Heart right ventricle (tissue), 16 donors: Measurements from ENCODE around the gene NAT9. TPM values are rescaled to one million over a fixed set of nuclear protein-coding genes. Genes with fewer than 3 reads are reported as not detected.
A peak's percentile ranks its signal among the peaks of the same experiment; 100 is the strongest.

Source experiments
- ATAC-seq, 8 donors: fragments of 200-7000 bp; cut with Tn5 transposase; one replicate each; pipeline ENCODE4 v1.9.1; 2020; ENCODE audit warnings: mild to moderate bottlenecking in 8 of 8, moderate library complexity in 8 of 8, moderate number of reproducible peaks in 1 of 8
- DNase-seq, 2 donors: peaks; one replicate each; pipeline ENCODE4 v3.0.0-alpha.2; 2020
- H3K27ac ChIP-seq, 10 donors: fragments of 200-600 bp; sonication (generic) in 2 of 10; one replicate each; pipeline versions ENCODE4 v1.5.0 to v1.8.0; 2020 to 2022; ENCODE audit warnings: mild to moderate bottlenecking in 3 of 10
- H3K27me3 ChIP-seq, 7 donors: fragments of 200-600 bp; one replicate each; pipeline ENCODE4 v1.8.0; 2021 to 2022; ENCODE audit warnings: mild to moderate bottlenecking in 2 of 7
- H3K36me3 ChIP-seq, 9 donors: fragments of 200-600 bp; sonication (generic) in 1 of 9; one replicate each; pipeline versions ENCODE4 v1.5.0 to v1.8.0; 2020 to 2022; ENCODE audit warnings: mild to moderate bottlenecking in 2 of 9
- H3K4me1 ChIP-seq, 9 donors: fragments of 200-600 bp; sonication (generic) in 1 of 9; one replicate each; pipeline versions ENCODE4 v1.5.0 to v1.8.0; 2020 to 2022; ENCODE audit warnings: mild to moderate bottlenecking in 4 of 9
- H3K4me3 ChIP-seq, 10 donors: fragments of 200-600 bp; sonication (generic) in 2 of 10; one replicate each; pipeline versions ENCODE4 v1.5.0 to v1.8.0; 2020 to 2022; ENCODE audit warnings: mild to moderate bottlenecking in 7 of 10, moderate library complexity in 2 of 10
- H3K9me3 ChIP-seq, 11 donors: fragments of 200-600 bp in 10 of 11; sonication (generic) in 2 of 11; one replicate each; pipeline versions ENCODE4 v1.5.0 to v1.8.0; 2013 to 2022; ENCODE audit warnings: mild to moderate bottlenecking in 2 of 11, control low read depth in 1 of 11, moderate library complexity in 1 of 11
- WGBS, 2 donors: extraction: QIAGEN DNeasy Blood & Tissue Kit; methylation state at CpG; one replicate each; pipeline ENCODE4 v1.1.7; 2013; ENCODE audit warnings: inconsistent platforms in 1 of 2; 5-methylcytosine and 5-hydroxymethylcytosine counted together
- intact Hi-C, 10 donors: fragments of 100-400 bp; cut with DNase I; formaldehyde crosslinking; loops; one replicate each; pipeline versions ENCODE4 v1.11.1 to v1.14.2; 2022
- polyA plus RNA-seq, 2 donors: library from polyadenylated mRNA; stranded (reverse); fragments of 200-250 nt; gene quantifications; one replicate each; pipeline ENCODE4 v1.2.3, GENCODE V29; 2013
- total RNA-seq, 10 donors: library from RNA; stranded (reverse); fragmentation: NEBNext Ultra II Directional in 3 of 10; extraction: Animal tissue kit (Norgen Biotek cat#: 25700) in 3 of 10; gene quantifications; one replicate each; pipeline versions ENCODE4 v1.2.1 to v1.2.4, GENCODE V29; 2021 to 2023
- TF ChIP-seq, protein P1 (sequence below), 9 donors: fragments of 200-600 bp; sonication (generic) in 2 of 9; IDR thresholded peaks; one replicate each; pipeline versions ENCODE4 v1.5.0 to v1.8.0; 2021 to 2022; ENCODE audit warnings: antibody characterized with exemption in 9 of 9, mild to moderate bottlenecking in 5 of 9, moderate library complexity in 1 of 9
- donor health status: Arrhythmogenic right ventricular cardiomyopathy.
- donor health status: ischemic (EF 13 %, LVEDD 7.1; RV severe dilation, severe dysfunction).
- donor health status: healthy with polysubstance abuse.
- donor health status: DM: no; HTN: yes; CAD: no.
- donor health status: DM: no; HTN: no; CAD: no.
- donor health status: ischemic (EF 25% LVEDD 6.9; RV normal size, moderate dysfunction).
- donor health status: ischemic (EF 25% LVEDD 5.7; RV mildly dilated, moderate dysfunction).
- donor health status: healthy.
- donor health status: DM: yes; HTN: yes; CAD: no.
- donor health status: Ischemic cardiomyopathy.
- donor health status: ischemic (EF 35%, LVEDD 5.7; RV mildly dilated, moderate dysfunction).
- donor health status: nonischemic (EF 11% LVEDD 7.7; RV severe dilation, severe dysfunction).
- donor health status: DM: yes; HTN: yes; CAD: no.
- donor health status: PGD.
- donor health status: ischemic (EF 29% LVEDD 5.4; RV normal size, mild dysfunction).
- donor health status: nonischemic (EF 23%, LVEDD 6.1; RV moderate dilation, normal function).

NAT9 gene
- total and polyA plus RNA-seq, 12 donors: 10.6 to 42.9 (median 17.1) TPM

DNA sequence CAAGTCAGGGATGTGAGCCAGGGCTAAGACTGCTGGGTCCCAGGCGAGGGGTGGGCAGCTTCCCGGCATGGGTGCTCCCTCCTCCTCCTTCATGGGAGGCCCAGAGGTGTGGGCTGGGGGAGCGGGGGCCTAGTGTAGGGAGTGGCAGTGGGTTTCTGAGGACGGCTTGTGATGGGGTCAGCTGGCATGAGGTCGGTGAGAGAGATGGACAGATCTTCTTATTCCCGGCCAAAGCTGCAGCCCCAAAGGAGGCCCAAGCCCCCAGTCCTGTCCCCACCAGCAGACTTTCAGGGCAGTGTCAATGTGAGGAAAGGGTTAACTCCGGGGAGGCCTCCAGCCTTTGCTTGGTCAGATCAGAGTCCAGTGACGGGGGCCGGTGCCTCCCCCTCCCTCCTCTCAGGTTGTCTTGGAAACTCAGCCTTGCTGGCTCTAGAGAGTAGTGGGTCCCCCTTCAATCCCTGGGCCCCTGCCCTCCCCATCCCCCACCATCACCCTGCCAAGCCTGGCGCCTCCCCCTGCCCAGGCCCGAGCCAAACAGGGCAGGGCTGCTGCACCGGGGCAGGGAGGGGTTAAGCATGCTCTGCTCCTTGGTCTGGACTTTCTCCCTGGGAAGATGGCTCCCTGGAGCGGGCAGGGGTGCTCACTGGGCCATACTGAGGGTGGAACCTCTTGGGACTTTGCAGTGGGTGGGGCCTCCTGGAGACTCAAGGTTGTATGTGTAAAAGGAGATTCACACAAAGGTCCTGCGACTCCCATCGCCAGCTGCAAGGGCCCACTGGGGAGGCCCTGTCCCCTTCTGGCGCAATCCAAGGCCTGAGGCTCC is 12.4 kb downstream of the NAT9 start:
- H3K27me3 ChIP-seq: no peaks in the 10 kb centered on the region
- DNase-seq (no peak), ATAC-seq (no peak)
- 64 to 70% methylated on average over 16 of the region's 16 CpGs for WGBS, 2 donors
- no peak overlapping the region for H3K4me3 ChIP-seq
- H3K9me3 ChIP-seq: no peaks in the 10 kb centered on the region
- H3K36me3 ChIP-seq: peaks cover 0 to 31% (median 0%) of the 10 kb centered on the region in 9 donors
- intact Hi-C loops: no loop called here
- TF ChIP-seq, protein P1, sequence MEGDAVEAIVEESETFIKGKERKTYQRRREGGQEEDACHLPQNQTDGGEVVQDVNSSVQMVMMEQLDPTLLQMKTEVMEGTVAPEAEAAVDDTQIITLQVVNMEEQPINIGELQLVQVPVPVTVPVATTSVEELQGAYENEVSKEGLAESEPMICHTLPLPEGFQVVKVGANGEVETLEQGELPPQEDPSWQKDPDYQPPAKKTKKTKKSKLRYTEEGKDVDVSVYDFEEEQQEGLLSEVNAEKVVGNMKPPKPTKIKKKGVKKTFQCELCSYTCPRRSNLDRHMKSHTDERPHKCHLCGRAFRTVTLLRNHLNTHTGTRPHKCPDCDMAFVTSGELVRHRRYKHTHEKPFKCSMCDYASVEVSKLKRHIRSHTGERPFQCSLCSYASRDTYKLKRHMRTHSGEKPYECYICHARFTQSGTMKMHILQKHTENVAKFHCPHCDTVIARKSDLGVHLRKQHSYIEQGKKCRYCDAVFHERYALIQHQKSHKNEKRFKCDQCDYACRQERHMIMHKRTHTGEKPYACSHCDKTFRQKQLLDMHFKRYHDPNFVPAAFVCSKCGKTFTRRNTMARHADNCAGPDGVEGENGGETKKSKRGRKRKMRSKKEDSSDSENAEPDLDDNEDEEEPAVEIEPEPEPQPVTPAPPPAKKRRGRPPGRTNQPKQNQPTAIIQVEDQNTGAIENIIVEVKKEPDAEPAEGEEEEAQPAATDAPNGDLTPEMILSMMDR (IDR thresholded peaks at IDR 0.05): no peak
- H3K4me1 ChIP-seq: peaks cover 24 to 76% (median 45%) of the 10 kb centered on the region in 9 donors
- no peak overlapping the region for H3K27ac ChIP-seq

DNA sequence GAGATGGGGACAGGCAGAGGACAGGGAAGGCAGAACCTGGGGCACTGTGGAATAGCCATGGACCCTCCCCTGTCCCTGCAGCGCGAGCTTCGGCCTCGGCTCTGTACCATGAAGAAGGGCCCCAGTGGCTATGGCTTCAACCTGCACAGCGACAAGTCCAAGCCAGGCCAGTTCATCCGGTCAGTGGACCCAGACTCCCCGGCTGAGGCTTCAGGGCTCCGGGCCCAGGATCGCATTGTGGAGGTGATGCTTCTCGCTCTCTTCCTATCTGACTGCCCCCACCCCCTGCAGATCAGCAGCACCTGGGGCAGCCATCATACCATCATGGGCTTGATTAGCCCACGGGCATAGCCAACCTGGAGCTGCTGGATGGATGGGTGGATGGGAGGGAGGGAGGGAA is 14.2 kb downstream of the NAT9 start:
- DNase-seq (no peak), ATAC-seq (no peak)
- H3K9me3 ChIP-seq: no peaks in the 10 kb centered on the region
- peaks cover 30 to 76% (median 45%) of the 10 kb centered on the region in 9 donors for H3K4me1 ChIP-seq
- intact Hi-C loops: no loop called here
- peak overlapping the region in 1 of 10 donors; percentile 75 for H3K27ac ChIP-seq
- H3K36me3 ChIP-seq: peaks cover 0 to 22% (median 0%) of the 10 kb centered on the region in 9 donors
- 95 to 96% methylated on average over 11 of the region's 11 CpGs for WGBS, 2 donors
- TF ChIP-seq, protein P1 (IDR thresholded peaks at IDR 0.05): no peak
- H3K4me3 ChIP-seq: no peak overlapping the region
- H3K27me3 ChIP-seq: no peaks in the 10 kb centered on the region

DNA sequence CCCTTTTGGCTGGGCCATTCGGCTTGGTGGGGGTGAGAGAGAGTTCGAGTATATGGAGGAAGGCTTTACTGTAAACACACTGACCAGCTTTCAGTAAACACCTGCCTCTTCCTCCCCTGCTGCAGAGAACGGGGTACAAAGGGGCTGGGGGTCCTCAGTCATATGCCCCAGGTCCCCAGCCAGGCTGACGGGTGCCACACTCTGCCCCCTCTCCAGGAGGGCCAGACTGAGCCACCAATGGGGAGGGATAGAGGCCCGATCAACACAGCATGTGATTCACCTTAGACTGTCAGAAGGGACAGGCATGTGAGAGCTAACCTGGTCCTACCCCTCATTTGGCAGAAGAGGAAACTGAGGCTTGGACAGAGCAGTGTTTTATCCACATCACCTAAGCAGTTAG is 14.7 kb downstream of the NAT9 start:
- H3K36me3 ChIP-seq: peaks cover 0 to 18% (median 0%) of the 10 kb centered on the region in 9 donors
- intact Hi-C loops: no loop called here
- WGBS, 2 donors: 79% methylated on average over 5 of the region's 5 CpGs
- peak overlapping the region in 7 of 10 donors; percentile 39 to 75 (median 66) for H3K27ac ChIP-seq
- no peak for ATAC-seq
- no peak overlapping the region for H3K4me3 ChIP-seq
- DNase-seq: no peak
- peaks cover 33 to 78% (median 50%) of the 10 kb centered on the region in 9 donors for H3K4me1 ChIP-seq
- TF ChIP-seq, protein P1 (IDR thresholded peaks at IDR 0.05): no peak
- H3K9me3 ChIP-seq: no peaks in the 10 kb centered on the region
- no peaks in the 10 kb centered on the region for H3K27me3 ChIP-seq

DNA sequence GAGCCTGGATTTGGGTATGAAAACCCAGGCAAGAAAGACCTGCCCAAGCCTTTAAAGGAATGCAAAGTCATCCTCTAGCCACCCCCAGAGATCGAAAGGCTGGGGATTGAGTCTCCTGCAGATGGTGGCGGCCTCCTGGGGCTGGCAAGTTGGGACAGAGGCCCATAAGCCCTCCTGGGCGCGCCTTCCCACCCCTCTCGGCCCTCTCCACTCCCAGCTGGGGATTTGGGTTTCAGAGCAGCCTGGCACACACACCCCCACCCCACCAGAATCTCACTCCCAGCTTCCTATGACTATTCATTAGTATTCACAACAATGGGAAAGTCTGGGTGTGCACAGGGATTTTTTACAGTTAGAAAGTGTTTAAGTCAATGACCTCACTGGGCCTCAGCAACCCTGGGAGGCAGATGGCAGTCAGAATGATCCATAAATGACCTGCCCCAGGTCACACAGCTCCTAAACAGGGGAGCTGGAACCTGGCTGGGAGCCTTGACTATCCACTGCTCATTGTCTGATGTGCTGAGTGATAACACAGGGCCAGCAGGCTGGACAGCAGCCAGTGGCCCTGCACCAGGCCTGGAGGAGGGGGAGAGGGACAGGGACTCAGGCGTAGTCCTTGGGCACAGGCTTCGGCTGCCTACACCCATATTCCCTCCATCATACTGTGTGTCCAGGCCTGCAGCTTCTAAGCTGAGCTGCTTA is 15.6 kb downstream of the NAT9 start:
- intact Hi-C loops: no loop called here
- Histone ChIP-seq H3K27ac (peak overlapping the region in 8 of 10 donors; percentile 13 to 75 (median 64)), H3K36me3 (peaks cover 0 to 10% (median 0%) of the 10 kb centered on the region in 9 donors), H3K27me3 (no peaks in the 10 kb centered on the region), H3K9me3 (no peaks in the 10 kb centered on the region), H3K4me1 (peaks cover 33 to 79% (median 51%) of the 10 kb centered on the region in 9 donors), H3K4me3 (no peak overlapping the region)
- peak in 5 of 8 donors; percentile 8 to 39 (median 26) for ATAC-seq
- WGBS, 2 donors: 69 to 78% methylated on average over 7 of the region's 7 CpGs
- no peak for DNase-seq
- TF ChIP-seq, protein P1 (IDR thresholded peaks at IDR 0.05): no peak
